SU-DHL-6 (cell line): ENCODE measurements around the gene LRP3.

Experiments used
- H2AFZ ChIP-seq: fragments of 200-600 bp; sonication (generic); 2 replicates; pipeline ENCODE4 v1.6.1; 2014; ENCODE audit warnings: low read depth, mild to moderate bottlenecking, moderate library complexity, mixed read lengths, antibody characterized with exemption, low read length; ENCODE audit not compliant: severe bottlenecking
- H3F3A ChIP-seq: fragments of 200-600 bp; shearing (Covaris generic); 2 replicates; pipeline ENCODE4 v1.6.0; 2016; ENCODE audit warnings: antibody characterized with exemption, mild to moderate bottlenecking; ENCODE audit not compliant: insufficient read depth
- H3K27ac ChIP-seq: fragments of 200-600 bp; sonication (generic); 2 replicates; pipeline ENCODE4 v1.5.1; 2016; ENCODE audit warnings: low read depth, mild to moderate bottlenecking, low read length, moderate library complexity, mixed read lengths
- H3K27me3 ChIP-seq: fragments of 200-600 bp; sonication (generic), shearing (Covaris generic); 2 replicates; pipeline ENCODE4 v1.6.0; 2014; ENCODE audit warnings: mild to moderate bottlenecking, low read length
- H3K36me3 ChIP-seq: fragments of 200-600 bp; sonication (generic); 2 replicates; pipeline ENCODE4 v1.6.1; 2014; ENCODE audit warnings: mild to moderate bottlenecking, low read length, mixed read lengths
- H3K4me2 ChIP-seq: fragments of 300-600, 200-600 bp; shearing (Covaris generic), sonication (generic); 2 replicates; pipeline ENCODE4 v1.6.0; 2014; ENCODE audit warnings: low read length, low read depth, mild to moderate bottlenecking; ENCODE audit not compliant: poor library complexity, severe bottlenecking
- H3K4me3 ChIP-seq: fragments of 200-600 bp; sonication (generic); 2 replicates; pipeline ENCODE4 v1.5.1; 2014; ENCODE audit warnings: antibody characterized with exemption, low read length, mild to moderate bottlenecking, mixed read lengths; ENCODE audit not compliant: insufficient read depth, poor library complexity, severe bottlenecking
- H3K79me2 ChIP-seq: fragments of 200-600 bp; sonication (generic); 2 replicates; pipeline ENCODE4 v1.6.1; 2014; ENCODE audit warnings: mild to moderate bottlenecking, low read length, moderate library complexity; ENCODE audit not compliant: insufficient read depth
- H3K9ac ChIP-seq: fragments of 200-600 bp; sonication (generic); 2 replicates; pipeline ENCODE4 v1.7.0; 2014; ENCODE audit warnings: mild to moderate bottlenecking, low read length
- H3K9me2 ChIP-seq: fragments of 200-600 bp; sonication (generic); replicated peaks from 2 replicates; pipeline ENCODE4 v1.6.1; 2014; ENCODE audit warnings: low read length; ENCODE audit not compliant: insufficient read depth
- H3K9me3 ChIP-seq: fragments of 200-600 bp; sonication (generic); 2 replicates; pipeline ENCODE4 v1.6.1; 2014; ENCODE audit warnings: low read length, mixed read lengths; ENCODE audit not compliant: insufficient read depth
- H4K20me1 ChIP-seq: fragments of 200-600 bp; sonication (generic); 2 replicates; pipeline ENCODE4 v1.6.1; 2014; ENCODE audit warnings: low read depth, mild to moderate bottlenecking, antibody characterized with exemption, low read length, moderate library complexity, mixed read lengths
- EZH2phosphoT487 ChIP-seq: fragments of 200-600 bp; sonication (generic), shearing (Covaris generic); conservative IDR thresholded peaks from 2 replicates; pipeline ENCODE4 v1.6.1; 2018; ENCODE audit warnings: mild to moderate bottlenecking, antibody characterized with exemption, low read length, moderate library complexity, mixed read lengths
- TF ChIP-seq, protein P1 (sequence below): fragments of 200-600 bp; sonication (generic); IDR thresholded peaks from one replicate; pipeline ENCODE4 v1.5.1; 2017; ENCODE audit warnings: antibody characterized with exemption, mild to moderate bottlenecking, low read length, moderate library complexity; ENCODE audit not compliant: insufficient read depth, poor library complexity, severe bottlenecking

Gene LRP3

DNA sequence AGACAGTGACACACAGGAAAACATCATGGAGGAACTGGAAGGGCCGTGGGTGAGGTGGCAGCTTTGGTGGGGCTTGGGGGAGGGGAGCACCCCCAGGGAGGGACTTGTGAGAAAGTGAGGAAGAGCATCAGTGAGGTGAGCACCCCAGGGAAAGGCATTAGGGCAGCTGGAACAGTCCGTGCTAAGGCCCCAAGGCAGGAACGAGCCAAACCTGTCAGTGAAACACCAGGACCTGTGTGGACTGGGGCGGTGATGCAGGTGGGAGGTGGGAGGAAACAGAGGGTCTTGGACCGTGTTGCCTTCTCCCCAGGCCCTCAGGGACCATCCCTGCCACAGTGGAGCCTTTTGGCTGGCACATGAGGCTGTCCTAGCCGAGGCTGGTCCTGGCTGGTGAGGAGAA, 48.8 kb downstream of the LRP3 start:
- no peak overlapping the region for H3K4me3 ChIP-seq
- no peak for TF ChIP-seq EZH2phosphoT487
- TF ChIP-seq, protein P1, sequence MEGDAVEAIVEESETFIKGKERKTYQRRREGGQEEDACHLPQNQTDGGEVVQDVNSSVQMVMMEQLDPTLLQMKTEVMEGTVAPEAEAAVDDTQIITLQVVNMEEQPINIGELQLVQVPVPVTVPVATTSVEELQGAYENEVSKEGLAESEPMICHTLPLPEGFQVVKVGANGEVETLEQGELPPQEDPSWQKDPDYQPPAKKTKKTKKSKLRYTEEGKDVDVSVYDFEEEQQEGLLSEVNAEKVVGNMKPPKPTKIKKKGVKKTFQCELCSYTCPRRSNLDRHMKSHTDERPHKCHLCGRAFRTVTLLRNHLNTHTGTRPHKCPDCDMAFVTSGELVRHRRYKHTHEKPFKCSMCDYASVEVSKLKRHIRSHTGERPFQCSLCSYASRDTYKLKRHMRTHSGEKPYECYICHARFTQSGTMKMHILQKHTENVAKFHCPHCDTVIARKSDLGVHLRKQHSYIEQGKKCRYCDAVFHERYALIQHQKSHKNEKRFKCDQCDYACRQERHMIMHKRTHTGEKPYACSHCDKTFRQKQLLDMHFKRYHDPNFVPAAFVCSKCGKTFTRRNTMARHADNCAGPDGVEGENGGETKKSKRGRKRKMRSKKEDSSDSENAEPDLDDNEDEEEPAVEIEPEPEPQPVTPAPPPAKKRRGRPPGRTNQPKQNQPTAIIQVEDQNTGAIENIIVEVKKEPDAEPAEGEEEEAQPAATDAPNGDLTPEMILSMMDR, result no peak

DNA sequence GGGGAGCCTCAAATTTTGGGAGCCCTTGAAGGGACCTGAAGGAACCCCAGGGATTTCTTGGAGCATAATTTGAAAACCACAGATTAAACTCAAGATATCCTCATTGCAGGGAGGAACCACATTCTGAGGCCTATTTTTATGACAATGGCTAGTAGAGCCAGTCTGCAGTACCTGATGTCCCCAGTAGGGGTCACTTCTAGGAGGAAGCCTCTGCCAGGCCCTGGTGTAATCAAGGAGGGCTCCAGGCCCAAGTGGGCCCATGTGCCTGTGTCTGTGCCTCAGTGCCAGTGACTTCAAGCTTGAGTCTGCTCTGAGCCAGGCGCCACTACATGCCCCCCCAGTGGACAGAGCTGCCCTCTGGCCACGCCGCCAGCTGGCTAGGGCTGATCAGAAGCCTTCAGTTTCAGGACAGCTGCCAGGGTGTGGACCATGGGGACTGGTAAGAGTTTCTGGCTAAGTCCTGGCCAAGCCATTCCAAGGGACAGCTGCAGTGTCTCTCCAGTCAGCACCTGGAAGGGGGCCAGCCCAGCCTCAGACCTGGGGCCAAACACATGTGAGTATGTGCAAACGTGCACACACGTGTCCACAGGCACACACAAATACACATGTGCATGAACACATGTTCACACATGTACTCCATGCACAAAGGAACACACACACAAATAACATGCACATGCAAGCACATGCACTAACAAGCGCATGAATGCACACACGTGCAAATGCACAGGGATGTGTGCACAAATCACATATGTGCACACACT, 52.0 kb downstream of the LRP3 start:
- TF ChIP-seq, protein P1, result peak; percentile 31
- TF ChIP-seq EZH2phosphoT487, result no peak
- H3K4me2 ChIP-seq, result no peak overlapping the region
- no peaks in the 10 kb centered on the region for H4K20me1 ChIP-seq
- no peaks in the 10 kb centered on the region for H3F3A ChIP-seq
- no peak overlapping the region for H2AFZ ChIP-seq
- H3K79me2 ChIP-seq, result no peaks in the 10 kb centered on the region
- H3K27ac ChIP-seq, result no peak overlapping the region
- no peak overlapping the region for H3K9ac ChIP-seq
- no peaks in the 10 kb centered on the region for H3K27me3 ChIP-seq
- H3K9me2 ChIP-seq, result no peaks in the 10 kb centered on the region
- H3K4me3 ChIP-seq, result no peak overlapping the region
- H3K9me3 ChIP-seq, result 0 out of 2 replicates have a peak, but pooled peaks cover 5% of the 10 kb centered on the region
- no peaks in the 10 kb centered on the region for H3K36me3 ChIP-seq

More for the DNA sequence above, 48.8 kb downstream of the LRP3 start:
- Histone ChIP-seq H3K4me2 (no peak overlapping the region), H2AFZ (no peak overlapping the region), H4K20me1 (no peaks in the 10 kb centered on the region), H3K9me2 (no peaks in the 10 kb centered on the region), H3K27ac (no peak overlapping the region), H3K79me2 (no peaks in the 10 kb centered on the region), H3F3A (no peaks in the 10 kb centered on the region), H3K9me3 (0 out of 2 replicates have a peak, but pooled peaks cover 5% of the 10 kb centered on the region), H3K36me3 (no peaks in the 10 kb centered on the region), H3K9ac (no peak overlapping the region), H3K27me3 (no peaks in the 10 kb centered on the region)

DNA sequence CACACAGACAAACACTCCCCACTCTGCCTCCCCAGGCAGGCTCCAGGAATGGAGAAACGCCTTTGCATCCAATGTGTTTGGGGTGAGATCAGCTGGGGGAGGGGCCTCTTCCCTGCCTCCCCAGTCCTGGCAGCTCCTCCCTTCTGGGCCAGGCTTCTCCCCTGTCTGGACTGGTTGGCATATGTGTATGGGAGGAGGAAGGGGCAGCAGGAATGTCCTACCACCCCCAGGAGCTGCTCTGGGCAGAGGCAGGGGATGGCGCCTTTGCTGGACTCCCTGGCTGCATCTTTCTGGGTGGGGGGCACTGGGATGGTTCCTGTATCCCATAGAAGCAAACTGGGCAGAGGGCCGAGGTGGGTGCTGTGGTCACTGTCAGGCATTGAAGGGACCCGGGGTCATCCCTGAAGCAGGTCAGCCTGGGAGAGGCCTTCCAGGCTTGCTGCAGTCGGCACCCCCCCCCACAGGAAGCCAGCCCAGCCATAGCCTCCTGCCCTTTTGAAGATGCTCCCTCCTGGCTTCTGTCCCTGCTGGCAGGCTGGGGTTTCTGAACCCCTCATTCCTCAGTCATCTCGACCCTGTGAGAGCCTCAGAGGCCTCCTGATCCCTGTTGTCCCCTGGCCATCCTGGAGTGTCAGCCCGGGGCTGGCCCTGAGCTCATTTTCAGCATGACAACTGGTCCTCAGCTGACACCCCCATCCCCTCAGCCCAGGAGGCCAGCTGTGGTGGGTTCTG, 52.7 kb downstream of the LRP3 start:
- Histone ChIP-seq H2AFZ (no peak overlapping the region), H3F3A (no peaks in the 10 kb centered on the region), H3K27ac (no peak overlapping the region), H3K36me3 (no peaks in the 10 kb centered on the region), H3K9me3 (0 out of 2 replicates have a peak, but pooled peaks cover 5% of the 10 kb centered on the region), H3K27me3 (no peaks in the 10 kb centered on the region), H3K4me3 (no peak overlapping the region), H3K79me2 (no peaks in the 10 kb centered on the region), H3K4me2 (no peak overlapping the region), H4K20me1 (no peaks in the 10 kb centered on the region), H3K9ac (no peak overlapping the region), H3K9me2 (no peaks in the 10 kb centered on the region)
- no peak for TF ChIP-seq EZH2phosphoT487
- TF ChIP-seq, protein P1, result no peak
